Measurements from ENCODE around the gene ZBED1. TPM values are rescaled to one million over a fixed set of nuclear protein-coding genes. Genes with fewer than 3 reads are reported as not detected.
"Not testable (repeated sequence)": the region's sequence is repeated elsewhere in the genome, so short reads cannot be mapped to it uniquely, and the experiment has no call there.

ZBED1 gene
- polyA plus RNA-seq, 1 experiment, result 26.3 TPM

DNA sequence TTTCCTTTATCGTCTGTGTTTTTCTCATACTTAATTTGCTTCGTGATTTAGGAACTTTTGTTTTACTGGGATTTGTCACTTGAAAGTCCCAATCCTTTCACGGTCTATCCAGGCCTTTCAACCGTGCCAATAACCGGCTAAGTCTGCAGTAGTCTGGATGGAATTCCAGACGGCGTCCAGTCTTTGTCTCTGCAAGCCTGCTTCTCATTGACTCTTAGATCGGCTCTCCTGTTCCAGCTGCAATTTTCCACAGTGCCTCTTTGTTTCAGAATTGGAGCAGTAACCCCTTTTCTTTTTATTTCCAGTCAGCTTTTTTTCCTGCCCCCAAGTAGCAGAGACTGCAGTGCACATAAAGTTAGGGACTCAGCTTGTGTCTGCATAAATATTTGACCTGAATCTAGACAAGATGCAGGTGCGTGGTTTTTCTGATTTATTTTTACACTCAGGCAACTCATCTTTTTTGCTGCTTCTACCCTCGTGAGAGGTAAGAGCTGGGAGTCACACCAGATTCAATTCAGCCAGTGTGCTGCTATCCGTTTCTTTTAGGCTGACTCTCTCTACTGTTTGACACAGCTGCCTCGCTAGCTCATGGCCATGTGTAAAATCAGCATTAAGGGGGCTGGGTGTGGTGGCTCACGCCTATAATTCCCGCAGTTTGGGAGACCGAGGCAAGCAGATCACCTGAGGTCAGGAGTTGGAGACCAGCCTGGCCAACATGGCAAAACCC, 37.4 kb upstream of the ZBED1 start:
- Histone ChIP-seq H3K4me3 (ENCODE audit: low read depth, low read length) (no peak overlapping the region), H3K36me3 (ENCODE audit: control insufficient read depth, insufficient read depth, low read length) (no peaks in the 10 kb centered on the region), H3K27me3 (ENCODE audit: control insufficient read depth, insufficient read depth, low read length) (no peaks in the 10 kb centered on the region)
- TF ChIP-seq, protein P1, sequence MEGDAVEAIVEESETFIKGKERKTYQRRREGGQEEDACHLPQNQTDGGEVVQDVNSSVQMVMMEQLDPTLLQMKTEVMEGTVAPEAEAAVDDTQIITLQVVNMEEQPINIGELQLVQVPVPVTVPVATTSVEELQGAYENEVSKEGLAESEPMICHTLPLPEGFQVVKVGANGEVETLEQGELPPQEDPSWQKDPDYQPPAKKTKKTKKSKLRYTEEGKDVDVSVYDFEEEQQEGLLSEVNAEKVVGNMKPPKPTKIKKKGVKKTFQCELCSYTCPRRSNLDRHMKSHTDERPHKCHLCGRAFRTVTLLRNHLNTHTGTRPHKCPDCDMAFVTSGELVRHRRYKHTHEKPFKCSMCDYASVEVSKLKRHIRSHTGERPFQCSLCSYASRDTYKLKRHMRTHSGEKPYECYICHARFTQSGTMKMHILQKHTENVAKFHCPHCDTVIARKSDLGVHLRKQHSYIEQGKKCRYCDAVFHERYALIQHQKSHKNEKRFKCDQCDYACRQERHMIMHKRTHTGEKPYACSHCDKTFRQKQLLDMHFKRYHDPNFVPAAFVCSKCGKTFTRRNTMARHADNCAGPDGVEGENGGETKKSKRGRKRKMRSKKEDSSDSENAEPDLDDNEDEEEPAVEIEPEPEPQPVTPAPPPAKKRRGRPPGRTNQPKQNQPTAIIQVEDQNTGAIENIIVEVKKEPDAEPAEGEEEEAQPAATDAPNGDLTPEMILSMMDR (IDR thresholded peaks at IDR 0.05; ENCODE audit: insufficient read depth, low read depth, low read length), result no peak
- CTCF ChIA-PET, result no interaction called here
- DNase-seq (ENCODE audit: low read depth), result no peak
- POLR2A ChIA-PET, result no interaction called here

DNA sequence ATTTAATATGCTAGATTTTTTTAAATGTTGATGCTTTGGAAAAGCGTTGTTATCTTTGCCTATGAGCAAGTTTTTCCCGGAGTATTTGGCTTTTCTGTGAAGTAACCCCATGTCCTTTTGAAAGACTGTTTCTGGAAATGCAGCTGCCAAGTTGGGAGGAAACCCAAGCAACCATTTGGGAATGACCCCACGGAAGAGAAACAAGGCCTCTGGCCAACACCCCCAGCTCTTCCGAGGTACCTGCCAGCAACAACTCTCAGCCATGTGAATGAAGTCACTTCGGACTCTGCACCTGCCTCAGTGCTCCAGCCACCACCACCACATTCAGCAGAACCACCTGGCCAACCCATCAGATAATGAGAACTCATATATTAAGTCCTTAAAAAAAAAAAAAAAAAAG, 36.2 kb upstream of the ZBED1 start:
- H3K36me3 ChIP-seq (ENCODE audit: control insufficient read depth, insufficient read depth, low read length), result no peaks in the 10 kb centered on the region
- DNase-seq (ENCODE audit: low read depth), result no peak
- ChIA-PET POLR2A (no interaction called here), CTCF (no interaction called here)
- H3K4me3 ChIP-seq (ENCODE audit: low read depth, low read length), result no peak overlapping the region
- TF ChIP-seq, protein P1 (IDR thresholded peaks at IDR 0.05; ENCODE audit: insufficient read depth, low read depth, low read length), result no peak
- H3K27me3 ChIP-seq (ENCODE audit: control insufficient read depth, insufficient read depth, low read length), result no peaks in the 10 kb centered on the region

DNA sequence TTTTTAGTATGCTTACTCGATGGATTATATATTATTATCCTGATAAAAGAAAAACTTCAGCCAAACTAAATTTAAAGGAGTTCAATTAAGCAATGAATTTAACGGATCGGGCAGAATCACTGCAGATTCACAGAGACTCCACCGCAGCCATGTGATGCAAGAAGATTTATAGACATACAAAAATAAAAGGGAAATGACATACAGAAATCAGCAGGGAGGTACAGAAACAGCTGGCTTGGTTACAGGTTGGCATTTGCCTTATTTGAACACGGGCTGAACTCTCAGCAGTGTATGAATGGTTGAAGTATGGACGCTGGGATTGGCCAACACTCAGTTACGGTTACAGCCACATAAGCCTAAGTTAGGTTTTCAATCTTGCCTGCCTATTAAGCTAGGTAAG, 35.4 kb upstream of the ZBED1 start:
- POLR2A ChIA-PET, result no interaction called here

DNA sequence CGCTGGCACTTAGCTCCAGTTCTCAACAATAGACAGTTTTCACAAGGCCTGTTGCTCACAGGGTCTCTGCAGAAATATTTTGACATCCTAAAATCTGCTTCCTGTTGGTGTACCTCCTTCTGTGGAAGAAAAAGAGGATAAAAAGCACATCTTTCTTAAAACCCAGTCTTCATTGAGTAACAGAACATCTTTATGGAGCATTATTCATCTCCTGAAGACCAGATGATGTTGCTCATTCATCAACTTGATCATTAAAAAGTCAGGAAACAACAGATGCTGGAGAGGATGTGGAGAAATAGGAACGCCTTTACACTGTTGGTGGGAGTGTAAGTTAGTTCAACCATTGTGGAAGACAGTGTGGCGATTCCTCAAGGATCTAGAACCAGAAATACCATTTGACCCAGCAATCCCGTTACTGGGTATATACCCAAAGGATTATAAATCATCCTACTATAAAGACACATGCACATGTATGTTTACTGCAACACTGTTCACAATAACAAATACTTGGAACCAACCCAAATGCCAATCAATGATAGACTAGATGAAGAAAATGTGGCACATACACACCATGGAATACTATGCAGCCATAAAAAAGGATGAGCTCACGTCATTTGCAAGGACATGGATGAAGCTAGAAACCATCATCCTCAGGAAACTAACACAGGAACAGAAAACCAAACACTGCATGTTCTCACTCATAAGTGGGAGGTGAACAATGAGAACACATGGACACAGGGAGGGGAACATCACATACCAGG, 33.7 kb upstream of the ZBED1 start:
- POLR2A ChIA-PET; DNase-seq (ENCODE audit: low read depth); H3K36me3 ChIP-seq (ENCODE audit: control insufficient read depth, insufficient read depth, low read length); H3K4me3 ChIP-seq (ENCODE audit: low read depth, low read length); H3K27me3 ChIP-seq (ENCODE audit: control insufficient read depth, insufficient read depth, low read length); CTCF ChIA-PET: not testable (repeated sequence)

More for the DNA sequence above, 35.4 kb upstream of the ZBED1 start:
- no peak for DNase-seq (ENCODE audit: low read depth)
- Histone ChIP-seq H3K4me3 (ENCODE audit: low read depth, low read length) (no peak overlapping the region), H3K27me3 (ENCODE audit: control insufficient read depth, insufficient read depth, low read length) (no peaks in the 10 kb centered on the region), H3K36me3 (ENCODE audit: control insufficient read depth, insufficient read depth, low read length) (no peaks in the 10 kb centered on the region)
- CTCF ChIA-PET, result no interaction called here
- TF ChIP-seq, protein P1 (IDR thresholded peaks at IDR 0.05; ENCODE audit: insufficient read depth, low read depth, low read length), result no peak

DNA sequence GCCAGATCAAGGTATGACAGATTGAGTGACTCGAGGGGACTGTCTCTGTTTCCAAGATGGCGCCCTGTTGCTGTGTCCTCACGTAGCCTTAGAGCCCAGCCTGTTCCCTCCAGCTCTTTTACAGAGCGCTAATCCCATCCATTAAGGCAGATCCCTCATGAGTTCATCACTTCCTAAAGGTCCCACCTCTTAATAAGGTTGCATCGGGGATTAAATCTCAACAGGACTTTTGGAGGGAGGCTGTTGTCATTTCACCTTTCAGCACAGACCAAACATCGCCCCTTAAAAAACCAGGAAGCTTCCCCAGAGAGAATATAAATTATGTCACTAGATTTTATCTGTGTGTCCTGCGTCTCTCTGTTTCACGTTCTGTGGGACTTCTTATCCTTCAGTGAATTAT, 32.6 kb upstream of the ZBED1 start:
- no peaks in the 10 kb centered on the region for H3K27me3 ChIP-seq (ENCODE audit: control insufficient read depth, insufficient read depth, low read length)
- no peak overlapping the region for H3K4me3 ChIP-seq (ENCODE audit: low read depth, low read length)
- no peaks in the 10 kb centered on the region for H3K36me3 ChIP-seq (ENCODE audit: control insufficient read depth, insufficient read depth, low read length)
- DNase-seq (ENCODE audit: low read depth), result no peak
- TF ChIP-seq, protein P1 (IDR thresholded peaks at IDR 0.05; ENCODE audit: insufficient read depth, low read depth, low read length), result no peak
- ChIA-PET POLR2A (no interaction called here), CTCF (no interaction called here)
